HG03575 (cell line): ENCODE measurements around the gene CDH22.

ENCODE experiments used
- ATAC-seq: cut with Tn5 transposase; IDR thresholded peaks from one replicate; pipeline ENCODE4 v1.9.1; 2021; ENCODE audit not compliant: unreplicated experiment, insufficient number of reproducible peaks, low FRiP score; ENCODE audit errors: extremely low read depth

Gene CDH22

GRCh38 chr20:46256293-46256692 is 52.0 kb downstream of the CDH22 start:
- no peak for ATAC-seq

DNA sequence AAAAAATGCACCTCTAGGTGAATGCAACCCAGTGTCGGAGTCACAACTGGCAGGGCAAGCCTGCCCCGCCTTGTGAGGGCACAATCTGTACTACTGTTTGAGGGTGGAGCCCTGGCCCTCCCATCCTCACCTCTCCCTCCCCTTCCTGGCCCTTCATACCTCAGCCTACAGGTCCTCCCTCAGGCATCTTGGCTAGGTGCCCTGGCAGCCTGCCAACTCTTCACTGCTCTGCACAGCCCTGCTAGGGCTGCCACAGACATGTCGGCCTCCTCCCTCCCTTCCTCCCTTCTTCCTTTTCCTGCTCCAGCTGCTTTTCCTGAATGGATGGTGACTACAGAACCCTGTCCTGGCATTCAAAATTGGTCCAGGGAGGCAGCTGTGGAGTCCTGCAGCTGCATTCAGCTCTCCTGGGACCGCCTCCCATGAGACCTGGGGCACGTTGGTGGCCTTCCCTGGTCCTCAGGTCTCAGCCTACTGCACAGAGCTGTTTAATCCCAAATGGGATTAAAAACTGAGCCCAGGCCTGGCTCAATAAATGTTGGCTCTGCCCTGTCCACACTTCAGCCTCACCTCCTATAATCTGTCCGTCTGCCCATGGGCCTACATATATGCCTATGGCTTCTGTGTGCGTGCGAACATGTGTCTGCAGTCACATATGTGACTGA is 52.7 kb downstream of the CDH22 start:
- ATAC-seq, result no peak

- ATAC-seq, result no peak
Measured at GRCh38 chr20:46253391-46253790, 54.9 kb downstream of the CDH22 start.

DNA sequence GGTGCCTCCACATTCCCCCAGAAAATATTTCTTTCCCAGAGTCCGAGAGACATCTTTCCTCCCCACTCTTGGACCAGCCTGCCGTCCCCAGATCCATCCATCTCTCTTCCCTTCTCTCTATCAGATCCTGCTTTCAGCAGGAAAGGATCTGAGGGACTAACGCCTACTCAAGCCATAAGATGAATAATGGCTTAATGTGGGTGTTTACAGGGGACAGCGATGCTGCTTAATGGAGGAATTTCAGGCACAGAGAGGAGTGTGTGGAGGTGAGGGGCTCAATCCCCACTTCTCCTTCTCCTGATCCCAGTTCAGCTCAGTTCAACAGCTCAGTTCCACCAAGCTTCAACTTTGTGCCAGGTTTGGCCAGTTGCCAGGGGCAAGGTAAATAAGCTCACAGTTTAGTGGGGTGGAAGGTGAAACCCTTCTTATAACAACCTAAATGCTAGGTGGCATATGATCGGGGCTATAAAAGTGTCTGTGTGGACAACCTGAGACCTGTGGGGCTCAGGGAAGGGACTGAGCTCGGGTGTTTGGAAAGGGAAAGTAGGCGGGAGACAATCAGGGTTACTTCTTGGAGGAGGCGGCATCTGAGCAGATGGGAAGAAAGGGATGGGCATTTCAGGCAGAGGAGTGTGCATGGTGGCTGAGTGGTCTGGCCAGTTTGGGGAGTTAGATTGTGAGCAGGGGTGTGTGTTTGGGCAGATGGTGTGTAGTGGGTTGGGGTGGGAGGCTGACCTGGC is 55.8 kb downstream of the CDH22 start:
- ATAC-seq, result no peak

DNA sequence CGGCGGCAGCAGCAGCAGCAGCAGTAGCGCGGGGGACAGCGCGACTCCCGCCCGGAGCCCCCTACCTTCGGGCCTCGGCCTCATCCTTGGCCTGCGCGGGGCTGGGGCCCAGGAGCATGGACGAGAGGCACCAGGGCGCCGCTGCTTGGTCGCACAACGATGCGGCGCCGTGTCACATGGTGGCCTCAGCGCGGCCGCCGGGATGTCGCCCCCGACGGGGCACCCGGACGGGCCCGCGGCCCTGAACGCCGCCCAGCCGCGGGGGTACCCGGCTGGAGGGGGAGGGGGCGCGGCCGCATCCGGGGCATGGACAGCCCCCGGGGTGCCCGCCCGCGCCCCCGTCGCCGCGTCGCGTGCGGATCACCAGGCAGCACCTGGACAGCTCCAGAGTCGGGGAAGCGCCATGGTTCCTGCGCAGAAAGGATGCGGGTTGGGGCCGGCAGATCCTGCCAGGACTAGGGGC is 57.1 kb downstream of the CDH22 start:
- ATAC-seq, result no peak

DNA sequence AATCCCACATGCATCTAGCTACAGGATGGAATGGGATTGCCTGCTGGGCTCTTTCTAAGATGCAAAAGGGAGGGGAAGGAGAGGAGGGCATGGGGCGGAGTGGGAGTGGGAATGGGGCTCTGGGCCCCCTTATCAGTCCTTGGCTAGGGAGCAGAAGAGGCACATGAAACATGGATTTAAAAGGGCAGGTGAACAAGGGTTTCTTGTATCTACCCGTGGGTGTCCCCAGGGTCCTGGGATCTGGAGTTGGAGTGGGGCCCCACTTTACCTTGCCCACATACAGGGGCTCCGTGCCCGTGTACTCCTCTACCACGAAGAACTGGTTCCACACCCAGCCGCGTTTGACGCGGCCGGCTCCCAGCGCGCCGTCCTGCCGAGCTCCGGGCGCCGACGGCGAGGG is 57.5 kb downstream of the CDH22 start:
- no peak for ATAC-seq

- ATAC-seq, result no peak
Measured at GRCh38 chr20:46249671-46250070, 58.6 kb downstream of the CDH22 start.

DNA sequence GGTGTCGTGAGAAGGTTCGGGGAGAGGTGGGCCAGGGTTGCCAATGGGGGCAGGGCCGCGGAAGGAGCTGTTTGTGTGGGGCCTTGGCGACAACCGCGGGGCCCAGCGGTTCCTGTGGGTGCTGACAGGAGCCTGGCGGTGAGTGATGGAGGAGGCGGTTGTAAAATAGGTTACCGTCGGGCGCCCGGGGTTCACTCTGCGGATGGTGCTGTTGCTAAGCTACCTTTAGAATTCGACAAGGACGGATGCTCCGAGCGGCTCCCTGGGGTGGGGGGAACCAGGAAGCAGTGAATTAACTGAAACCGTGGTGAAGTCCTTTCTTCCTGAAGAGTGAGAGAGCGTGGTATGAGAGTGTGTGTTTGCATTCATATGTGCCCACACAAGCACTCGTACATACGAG is 61.7 kb downstream of the CDH22 start:
- ATAC-seq, result no peak

DNA sequence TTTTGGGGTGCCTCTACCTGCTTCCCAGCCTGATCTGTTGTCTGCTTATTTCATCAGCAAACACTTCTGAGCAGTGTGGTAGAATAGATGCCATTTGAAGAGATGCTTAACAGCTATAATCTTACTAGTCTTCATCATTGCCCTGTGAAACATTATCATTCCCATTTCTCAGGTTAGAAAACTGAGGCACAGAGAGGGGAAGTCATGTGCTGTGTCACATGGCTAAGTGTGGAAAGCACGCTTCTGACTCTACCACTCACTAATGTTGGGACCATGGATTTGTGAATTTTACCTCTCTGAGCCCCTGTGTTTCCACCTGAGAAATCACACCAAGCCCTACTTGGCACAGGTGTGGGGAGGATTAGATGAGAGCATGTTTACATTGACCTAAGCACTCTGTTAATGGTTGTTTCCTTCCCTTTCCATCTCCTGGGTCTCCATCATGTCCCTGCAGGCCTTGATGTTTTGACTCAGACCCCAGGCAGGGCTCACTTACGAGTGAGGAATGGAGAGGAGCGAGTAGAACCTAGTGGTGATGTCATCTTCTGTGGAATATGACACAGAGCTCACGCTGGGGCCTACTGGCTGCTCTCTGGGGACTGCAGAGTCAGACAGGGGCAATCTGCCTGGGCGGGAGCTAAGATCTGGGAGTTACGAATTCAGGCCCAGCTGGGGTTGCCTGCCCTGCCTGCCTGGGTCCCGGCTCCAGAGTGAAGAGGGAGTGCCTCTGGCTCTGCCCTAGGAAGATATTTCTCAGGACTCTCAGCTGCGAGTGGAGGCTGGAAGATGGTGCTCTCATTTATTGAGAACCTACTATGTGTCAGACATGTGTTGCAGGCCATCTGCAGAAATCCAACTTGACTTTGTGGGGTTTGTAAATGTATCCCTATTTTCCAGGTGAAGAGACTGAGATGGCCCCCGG is 64.3 kb downstream of the CDH22 start:
- ATAC-seq, result no peak

DNA sequence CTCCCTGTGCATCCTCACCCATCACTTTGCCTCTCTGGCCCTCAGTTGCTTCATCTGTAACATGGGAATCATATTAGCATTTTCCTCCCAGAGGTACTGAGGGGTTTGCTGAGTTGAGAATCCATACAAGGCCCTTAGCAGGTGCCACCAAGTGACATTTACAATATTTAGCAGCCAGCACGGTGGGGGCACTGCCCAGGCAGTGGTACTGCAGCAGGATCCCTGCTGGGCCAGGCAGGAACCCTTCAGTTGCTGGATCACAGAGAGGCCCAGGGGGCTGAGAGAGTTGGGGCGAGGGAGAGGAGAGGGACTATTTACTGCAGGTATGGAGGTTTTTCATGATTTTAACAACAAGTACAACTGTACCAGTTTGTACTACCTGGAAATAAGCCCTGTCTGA is 65.9 kb downstream of the CDH22 start:
- ATAC-seq, result no peak

DNA sequence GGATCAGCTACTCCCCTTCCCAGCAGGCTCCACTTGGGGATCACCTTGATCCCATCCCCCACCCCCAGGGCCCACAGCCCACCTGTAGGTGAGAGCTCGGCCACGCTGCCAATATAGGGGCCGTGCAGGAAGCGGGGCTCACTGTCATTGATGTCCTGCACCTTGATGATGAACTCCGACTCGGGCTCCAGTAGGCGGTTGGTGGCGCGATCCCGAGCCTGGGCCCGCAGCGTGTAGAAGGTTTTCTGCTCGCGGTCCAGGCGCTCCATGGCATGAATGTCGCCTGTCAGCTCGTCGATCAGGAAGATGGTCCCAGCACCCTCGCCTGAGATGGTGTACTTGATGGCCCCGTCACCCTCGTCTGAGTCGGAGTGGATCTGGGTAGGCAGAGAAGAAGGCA is 67.4 kb downstream of the CDH22 start:
- ATAC-seq, result no peak

DNA sequence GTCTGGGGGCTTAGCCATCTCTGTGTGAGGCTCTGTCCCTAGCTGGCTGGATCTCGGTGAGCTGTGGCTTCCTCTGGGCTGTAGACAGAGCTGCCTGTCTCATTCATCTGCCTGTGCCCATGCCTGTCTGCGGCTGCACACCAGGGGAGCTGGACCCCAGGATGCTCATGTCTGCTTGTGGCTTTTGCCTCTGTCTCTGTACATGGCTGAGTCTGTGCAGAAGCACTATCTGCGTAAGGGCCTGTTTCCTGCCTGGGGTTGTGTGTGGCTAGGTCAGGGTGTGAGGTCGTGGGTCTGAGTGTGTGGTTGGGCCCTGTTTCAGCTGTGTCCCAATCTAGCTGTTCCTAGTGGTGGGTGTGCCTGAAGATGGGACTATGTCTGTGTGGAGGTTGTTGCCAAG is 68.2 kb downstream of the CDH22 start:
- ATAC-seq, result no peak

- ATAC-seq, result no peak
Measured at GRCh38 chr20:46237736-46238135, 70.6 kb downstream of the CDH22 start.

DNA sequence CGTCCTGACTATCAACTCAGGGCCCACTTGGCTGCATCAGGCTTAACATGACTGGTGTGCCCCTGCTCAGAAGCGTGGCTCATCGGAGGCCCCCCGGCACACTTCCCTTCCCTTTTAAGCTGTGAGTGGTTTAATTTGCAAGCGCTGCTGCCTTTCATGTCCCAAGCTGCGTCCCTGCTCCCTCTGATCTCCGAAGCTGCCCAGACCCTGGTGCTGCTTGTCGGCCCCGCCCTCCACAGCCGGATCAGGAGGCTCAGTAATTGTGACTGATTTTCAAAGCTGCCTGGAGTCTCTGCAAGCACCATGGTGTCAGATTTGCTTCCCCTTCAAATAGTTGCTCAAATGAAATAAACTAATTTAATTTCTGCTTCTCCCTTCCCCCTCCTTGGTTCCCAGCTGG is 71.1 kb downstream of the CDH22 start:
- ATAC-seq, result no peak

DNA sequence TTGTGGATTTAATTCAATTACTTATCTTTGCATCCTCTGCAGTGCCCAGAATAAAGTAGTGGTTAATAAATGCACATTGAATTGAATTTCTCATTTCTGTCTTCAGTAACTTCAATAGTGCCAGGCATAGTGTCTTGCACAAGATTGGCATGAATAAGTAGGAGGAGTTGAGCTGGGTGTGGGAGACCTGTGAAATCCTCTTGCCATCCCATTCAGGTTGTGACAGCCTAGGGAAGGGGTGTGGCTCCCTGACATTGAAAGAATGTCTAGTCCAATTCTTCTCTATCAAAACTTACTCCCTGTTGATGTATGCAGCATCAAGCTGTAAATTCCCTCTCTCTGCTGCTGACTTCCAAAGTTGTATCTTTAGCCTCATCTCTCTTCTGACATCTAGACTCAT is 73.2 kb downstream of the CDH22 start:
- ATAC-seq, result no peak

DNA sequence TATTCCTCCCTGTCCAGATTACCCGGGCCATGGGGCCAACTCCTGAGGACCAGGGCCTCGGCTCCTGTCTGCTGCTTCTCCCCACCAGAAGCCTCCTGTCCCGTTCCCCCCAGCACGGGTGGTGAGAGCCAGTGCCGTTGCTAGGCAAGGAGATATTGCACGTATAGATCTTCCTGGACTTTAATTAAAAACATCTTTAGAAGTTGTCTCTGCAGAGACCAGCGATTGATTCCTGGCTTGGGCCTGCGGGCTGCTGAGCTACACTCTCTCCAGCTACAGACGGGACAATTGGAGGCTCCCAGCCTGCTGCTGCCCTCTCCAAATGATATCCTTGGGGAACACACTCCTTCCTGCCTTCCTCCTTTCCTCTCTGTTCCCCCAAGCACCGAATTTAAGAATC is 74.6 kb downstream of the CDH22 start:
- no peak for ATAC-seq

DNA sequence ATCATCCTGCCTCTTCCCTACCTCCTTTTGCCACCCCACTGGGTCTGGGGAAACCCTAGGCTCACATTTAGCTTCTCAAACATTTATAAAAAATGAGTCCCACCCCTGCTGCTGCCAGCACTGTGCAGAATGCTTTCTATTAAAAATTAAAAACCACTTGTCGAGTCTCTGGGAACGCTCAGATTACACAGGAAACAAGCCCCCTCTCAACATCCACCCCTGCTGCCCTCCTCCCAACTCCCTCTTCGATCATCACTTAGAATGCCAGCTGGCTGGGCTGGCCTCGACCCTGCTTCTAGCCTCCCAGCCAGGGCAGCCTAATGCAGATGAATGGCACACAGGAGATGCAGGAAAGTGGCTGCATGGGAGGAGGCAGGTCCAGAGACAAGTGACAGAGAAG is 75.8 kb downstream of the CDH22 start:
- no peak for ATAC-seq

- no peak for ATAC-seq
Measured at GRCh38 chr20:46230801-46231282, 77.5 kb downstream of the CDH22 start.

DNA sequence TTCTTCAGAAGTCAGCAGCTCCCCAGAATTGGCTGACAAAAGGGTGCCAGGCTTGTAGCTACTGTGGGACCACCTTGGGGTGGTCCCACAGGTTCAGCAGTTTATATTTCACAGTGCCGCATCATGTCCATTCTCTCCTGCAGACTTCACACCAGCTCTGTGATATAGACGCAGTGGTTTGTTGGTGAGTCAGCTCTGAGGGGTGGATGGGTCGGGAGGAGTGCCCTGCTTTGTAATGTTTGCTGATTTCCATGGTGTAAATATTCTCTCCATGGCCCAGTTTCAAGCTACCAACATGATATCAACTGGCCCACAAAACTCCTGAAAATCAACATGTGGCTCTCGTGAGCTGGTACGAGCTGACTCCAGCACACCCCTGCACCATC is 78.2 kb downstream of the CDH22 start:
- ATAC-seq, result no peak
